ENCODE measurements around the gene LIMS2.

The LIMS2 gene

GRCh38 chr2:127596311-127597045, 78.9 kb downstream of the LIMS2 start:
- DNase-seq = no peak

- DNase-seq = no peak
Measured at GRCh38 chr2:127594116-127594591, 81.2 kb downstream of the LIMS2 start.

- no peak for DNase-seq
Measured at GRCh38 chr2:127593228-127594115, 81.9 kb downstream of the LIMS2 start.

GRCh38 chr2:127592761-127593227, 82.5 kb downstream of the LIMS2 start:
- DNase-seq = no peak

GRCh38 chr2:127591221-127591923, 84.0 kb downstream of the LIMS2 start:
- DNase-seq = peak; percentile 52

- no peak for DNase-seq
Measured at GRCh38 chr2:127590386-127591190, 84.7 kb downstream of the LIMS2 start.

- no peak for DNase-seq
Measured at GRCh38 chr2:127589841-127590240, 85.5 kb downstream of the LIMS2 start.

GRCh38 chr2:127589358-127589757, 86.0 kb downstream of the LIMS2 start:
- DNase-seq = no peak
